A673 (cell line): ENCODE results near the gene SP140L. TPM values are rescaled to one million over a fixed set of nuclear protein-coding genes. Genes with fewer than 3 reads are reported as not detected.

Experiments used
- BruUV-seq: library from RNA; stranded (reverse); fragments of 400-500 nt; replicated peaks from 2 replicates; lab custom pipeline; 2021; lab: Mats Ljungman, UMichigan
- CTCF ChIA-PET: fragments of 300-600 bp; sonication (Branson Sonifier 250); formaldehyde crosslinking; loops from one replicate; lab custom pipeline; 2022; ENCODE audit warnings: antibody characterized with exemption; lab: Charles Lee
- POLR2A ChIA-PET: fragments of 300-600 bp; sonication (Branson Sonifier 250); formaldehyde crosslinking; loops from one replicate; lab custom pipeline; 2022; ENCODE audit warnings: antibody characterized with exemption; ENCODE audit not compliant: low non-redundant PET; lab: Charles Lee
- DNase-seq: peaks from one replicate; pipeline ENCODE4 v3.0.0-alpha.2; 2015; ENCODE audit warnings: low spot score
- H3K27ac ChIP-seq: fragments of 200-600 bp; sonication (generic); 2 replicates; pipeline ENCODE4 v1.5.1; 2016; ENCODE audit warnings: mixed run types, low read depth, mild to moderate bottlenecking, mixed read lengths, antibody characterized with exemption, low read length; ENCODE audit not compliant: poor library complexity, severe bottlenecking
- H3K27me3 ChIP-seq: fragments of 200-600 bp; sonication (generic); replicated peaks from 2 replicates; pipeline ENCODE4 v1.6.1; 2017; ENCODE audit warnings: mixed run types, low read depth, mild to moderate bottlenecking, mixed read lengths, antibody characterized with exemption, low read length; ENCODE audit not compliant: insufficient read depth, poor library complexity
- H3K36me3 ChIP-seq: fragments of 200-600 bp; sonication (generic); 2 replicates; pipeline ENCODE4 v1.6.1; 2016; ENCODE audit warnings: mixed run types, mild to moderate bottlenecking, mixed read lengths, antibody characterized with exemption, low read length; ENCODE audit not compliant: insufficient read depth, poor library complexity, severe bottlenecking
- H3K4me1 ChIP-seq: fragments of 200-600 bp; sonication (generic); 2 replicates; pipeline ENCODE4 v1.6.1; 2017; ENCODE audit warnings: mixed run types, mild to moderate bottlenecking, mixed read lengths, antibody characterized with exemption, low read length; ENCODE audit not compliant: insufficient read depth, poor library complexity, severe bottlenecking
- H3K4me3 ChIP-seq: fragments of 200-600 bp; sonication (generic); 2 replicates; pipeline ENCODE4 v1.5.1; 2016; ENCODE audit warnings: low read depth, mixed run types, mild to moderate bottlenecking, mixed read lengths, low read length; ENCODE audit not compliant: poor library complexity, severe bottlenecking
- H3K9me3 ChIP-seq: fragments of 200-600 bp; sonication (generic); 2 replicates; pipeline ENCODE4 v1.6.1; 2016; ENCODE audit warnings: mixed run types, low read depth, mild to moderate bottlenecking, mixed read lengths, antibody characterized with exemption, low read length; ENCODE audit not compliant: poor library complexity, severe bottlenecking
- CTCF ChIP-seq: fragments of 300-800, 200-600 bp; sonication (generic); conservative IDR thresholded peaks from 2 replicates; pipeline ENCODE4 v1.5.1; 2017; ENCODE audit warnings: low read depth, mild to moderate bottlenecking, antibody characterized with exemption, low read length, moderate library complexity, mixed read lengths
- EZH2 ChIP-seq: fragments of 200-600 bp; sonication (generic); IDR thresholded peaks from 2 replicates; pipeline ENCODE4 v1.6.1; 2017; ENCODE audit warnings: borderline replicate concordance, low read depth, mild to moderate bottlenecking, mixed read lengths, antibody characterized with exemption, low read length; ENCODE audit not compliant: poor library complexity, severe bottlenecking
- intact Hi-C: fragments of 100-400 bp; cut with micrococcal nuclease; formaldehyde crosslinking; loops from one replicate; pipeline ENCODE4 v1.10.0; 2022; ENCODE audit not compliant: unreplicated experiment
- total RNA-seq: library from RNA; stranded (reverse); gene quantifications from 2 replicates; pipeline ENCODE4 v1.2.3, GENCODE V29; 2021

SP140L gene
- total RNA-seq, 1 experiment from 2014 or later: 0.37 TPM

DNA sequence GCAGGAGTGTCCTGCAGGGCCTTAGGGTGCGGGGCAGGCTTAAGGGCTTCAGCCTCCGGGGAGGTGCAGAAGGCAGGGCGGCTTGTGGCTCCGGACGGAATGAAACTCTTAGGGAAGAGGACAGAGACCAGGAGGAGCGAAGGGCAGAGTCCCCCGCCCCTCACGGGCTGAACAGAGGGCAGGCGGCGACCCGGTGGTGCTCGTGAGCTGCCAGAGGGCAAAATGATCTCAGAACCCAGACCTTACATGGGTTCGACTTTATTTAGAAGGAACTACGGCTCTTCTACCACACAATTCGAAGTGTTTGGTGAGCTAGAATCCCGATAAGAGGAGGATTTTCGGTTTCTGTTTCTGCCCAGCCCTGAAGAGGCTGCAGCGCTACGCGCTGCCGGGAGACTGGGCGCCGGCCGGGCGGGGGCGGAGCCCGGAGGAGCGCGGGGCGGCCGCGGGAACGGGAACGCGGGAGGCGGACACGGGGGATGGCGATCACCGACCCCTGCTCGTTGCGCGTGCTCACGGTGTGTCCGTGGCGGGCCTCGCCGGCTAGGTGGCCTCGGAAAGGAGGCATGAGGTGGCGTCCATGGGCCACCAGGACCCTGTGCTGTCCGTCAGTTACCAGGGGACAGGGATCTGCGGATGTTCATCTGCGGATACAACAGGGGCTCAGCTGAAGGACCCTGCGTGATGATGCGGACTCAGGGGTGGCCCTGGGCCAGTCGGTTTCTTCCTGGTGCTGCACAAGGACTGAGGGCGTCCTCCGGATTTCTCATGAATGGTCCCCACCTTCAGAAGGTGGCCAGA, 84.8 kb downstream of the SP140L start:
- intact Hi-C loops: no loop called here
- ChIA-PET POLR2A (no interaction called here), CTCF (no interaction called here)
- H3K27me3 ChIP-seq: peaks cover 15% of the 10 kb centered on the region
- DNase-seq: peak; percentile 41
- H3K9me3 ChIP-seq: no peaks in the 10 kb centered on the region
- peak overlapping the region; percentile 53 for H3K4me3 ChIP-seq
- no peak for TF ChIP-seq CTCF
- TF ChIP-seq EZH2: no peak
- H3K36me3 ChIP-seq: no peaks in the 10 kb centered on the region
- no TSS peak for BruUV-seq
- H3K27ac ChIP-seq: no peak overlapping the region
- no peaks in the 10 kb centered on the region for H3K4me1 ChIP-seq

DNA sequence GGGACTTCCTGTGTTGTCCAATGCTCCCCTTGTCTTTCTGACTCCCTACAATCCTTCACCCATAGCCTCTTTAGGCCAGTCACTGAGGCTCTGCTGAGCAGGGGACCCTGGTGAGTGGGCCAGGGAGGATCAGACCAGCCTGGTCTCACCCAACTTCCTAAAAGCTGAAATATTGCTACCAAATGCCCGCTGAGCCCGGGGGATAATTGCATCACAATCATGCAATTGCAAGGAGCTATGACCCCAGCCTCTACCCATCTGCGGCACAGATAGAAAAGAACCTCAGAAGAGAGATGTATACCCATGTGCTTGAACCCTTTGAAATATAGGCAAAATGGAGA, 85.3 kb downstream of the SP140L start:
- no peaks in the 10 kb centered on the region for H3K9me3 ChIP-seq
- intact Hi-C loops: no loop called here
- H3K4me3 ChIP-seq: peak overlapping the region; percentile 53
- H3K36me3 ChIP-seq: no peaks in the 10 kb centered on the region
- peaks cover 16% of the 10 kb centered on the region for H3K27me3 ChIP-seq
- no peak for TF ChIP-seq EZH2
- no peak for TF ChIP-seq CTCF
- ChIA-PET POLR2A (no interaction called here), CTCF (no interaction called here)
- no peak overlapping the region for H3K27ac ChIP-seq
- DNase-seq: no peak
- H3K4me1 ChIP-seq: no peaks in the 10 kb centered on the region
- no TSS peak for BruUV-seq

DNA sequence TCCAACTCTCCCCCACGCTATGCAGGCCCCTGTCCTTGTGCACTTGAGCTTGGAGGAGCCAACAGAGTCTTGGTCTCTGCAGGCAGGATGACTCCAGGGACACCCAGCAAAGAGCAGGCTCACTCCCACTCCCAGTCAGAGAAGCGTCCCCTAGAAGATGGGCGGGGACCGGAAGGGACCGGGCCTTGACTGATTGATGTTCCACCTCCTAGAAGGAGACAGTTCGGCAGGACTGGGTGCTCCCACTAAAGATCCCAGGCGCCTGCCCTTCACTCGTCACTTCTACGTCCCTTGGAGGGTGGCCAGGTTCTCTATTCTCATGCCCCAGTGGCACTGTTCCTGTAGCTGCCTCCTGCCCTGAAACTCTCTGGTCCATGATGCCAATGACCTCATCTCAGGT, 85.9 kb downstream of the SP140L start:
- DNase-seq: no peak
- ChIA-PET CTCF (no interaction called here), POLR2A (no interaction called here)
- no peaks in the 10 kb centered on the region for H3K4me1 ChIP-seq
- no peaks in the 10 kb centered on the region for H3K9me3 ChIP-seq
- no peak for TF ChIP-seq EZH2
- no peak for TF ChIP-seq CTCF
- intact Hi-C loops: no loop called here
- H3K4me3 ChIP-seq: no peak overlapping the region
- H3K36me3 ChIP-seq: no peaks in the 10 kb centered on the region
- H3K27ac ChIP-seq: no peak overlapping the region
- no TSS peak for BruUV-seq
- peaks cover 20% of the 10 kb centered on the region for H3K27me3 ChIP-seq
